GDM1 (cell line): Measurements from ENCODE around the gene ALPP.
"Not testable (repeated sequence)": the region's sequence is repeated elsewhere in the genome, so short reads cannot be mapped to it uniquely, and the experiment has no call there.

Experiments
- DNase-seq: peaks from one replicate; lab custom pipeline; 2025; lab: John Stamatoyannopoulos, UW

ALPP gene

DNA sequence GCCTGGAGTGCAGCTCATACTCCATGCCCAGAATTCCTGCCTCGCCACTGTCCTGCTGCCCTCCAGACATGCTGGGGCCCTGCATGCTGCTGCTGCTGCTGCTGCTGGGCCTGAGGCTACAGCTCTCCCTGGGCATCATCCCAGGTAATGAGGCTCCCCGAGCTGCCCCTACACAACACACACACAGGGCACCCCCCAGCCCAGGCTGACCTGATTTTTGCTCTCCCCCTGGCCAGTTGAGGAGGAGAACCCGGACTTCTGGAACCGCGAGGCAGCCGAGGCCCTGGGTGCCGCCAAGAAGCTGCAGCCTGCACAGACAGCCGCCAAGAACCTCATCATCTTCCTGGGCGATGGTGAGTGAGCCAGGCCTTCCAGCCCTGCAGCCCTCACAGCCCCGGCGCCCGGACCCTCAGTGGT, at the start of gene ALPP:
Gene ALPP, plus strand, starts transcription at position 17 of the 417 bp plus-strand sequence. Its CDS starts 52 bp downstream, at position 69.
- DNase-seq, result not testable (repeated sequence)

GRCh38 chr2:232329716-232330067, 48.9 kb upstream of the ALPP start:
- no peak for DNase-seq

DNA sequence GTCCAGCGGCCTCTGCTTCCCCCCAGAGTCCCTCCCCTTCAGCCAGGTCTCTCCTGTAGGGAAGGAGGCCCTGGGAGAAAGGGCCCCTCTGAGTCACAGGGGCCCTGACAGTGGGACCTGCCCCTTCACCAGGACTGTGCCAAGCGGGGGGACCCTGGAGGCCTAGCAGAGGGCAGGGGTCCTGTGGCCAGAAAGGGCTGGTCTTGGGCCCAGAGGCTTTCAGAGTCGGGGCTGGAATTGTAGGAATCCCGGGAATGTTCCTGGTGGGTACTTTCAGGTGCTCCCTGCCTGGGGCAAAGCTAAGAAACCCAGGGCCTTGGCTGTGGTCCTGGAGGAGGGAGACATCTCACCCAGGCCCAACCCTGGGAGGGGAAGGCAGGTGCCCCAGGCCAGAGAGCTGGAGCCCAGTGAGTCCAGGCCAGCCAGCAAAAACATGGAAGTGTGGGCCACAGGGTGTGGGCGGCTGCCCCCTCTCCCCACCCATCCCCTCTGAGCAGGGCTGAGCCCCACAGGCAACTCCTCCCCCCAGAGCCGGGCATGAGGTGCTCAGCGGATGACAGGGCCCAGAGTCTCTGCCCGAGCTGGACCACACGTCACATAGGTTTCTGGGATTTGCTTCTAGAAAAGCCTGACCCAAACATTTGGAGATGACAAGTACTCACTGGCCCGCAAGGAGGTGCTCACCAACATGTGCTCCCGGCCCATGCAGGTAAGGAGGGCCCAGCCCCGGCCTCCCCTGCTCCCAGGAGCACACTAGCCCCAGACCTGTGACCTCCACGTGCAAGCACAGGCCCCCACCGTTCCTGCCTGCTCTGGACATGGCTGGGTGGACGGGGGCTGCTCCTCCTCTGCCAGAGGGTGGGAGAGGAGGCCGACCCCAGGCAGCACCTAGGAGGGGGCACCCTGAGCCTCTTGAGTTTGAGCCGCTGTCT, 48.2 kb upstream of the ALPP start:
- no peak for DNase-seq

GRCh38 chr2:232331061-232331460, 47.5 kb upstream of the ALPP start:
- not testable (repeated sequence) for DNase-seq

GRCh38 chr2:232331641-232332040, 46.9 kb upstream of the ALPP start:
- DNase-seq, result not testable (repeated sequence)

- DNase-seq, result not testable (repeated sequence)
Observed at GRCh38 chr2:232332244-232332939, 46.2 kb upstream of the ALPP start.

DNA sequence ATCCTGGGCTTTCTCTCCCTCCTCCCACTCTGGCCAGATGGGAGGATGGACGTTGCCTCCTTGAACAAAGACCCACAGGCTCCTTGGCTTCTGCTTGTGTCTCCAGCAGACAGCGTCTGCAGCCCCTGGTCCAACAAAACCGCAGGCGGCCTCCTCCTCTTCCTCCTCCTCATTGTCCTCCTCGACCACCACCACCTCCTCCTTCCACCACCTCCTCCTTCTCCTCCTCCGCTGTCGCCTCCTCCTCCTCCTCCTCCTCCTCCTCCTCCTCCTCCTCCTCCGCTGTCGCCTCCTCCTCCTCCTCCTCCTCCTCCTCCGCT, 45.7 kb upstream of the ALPP start:
- no peak for DNase-seq

DNA sequence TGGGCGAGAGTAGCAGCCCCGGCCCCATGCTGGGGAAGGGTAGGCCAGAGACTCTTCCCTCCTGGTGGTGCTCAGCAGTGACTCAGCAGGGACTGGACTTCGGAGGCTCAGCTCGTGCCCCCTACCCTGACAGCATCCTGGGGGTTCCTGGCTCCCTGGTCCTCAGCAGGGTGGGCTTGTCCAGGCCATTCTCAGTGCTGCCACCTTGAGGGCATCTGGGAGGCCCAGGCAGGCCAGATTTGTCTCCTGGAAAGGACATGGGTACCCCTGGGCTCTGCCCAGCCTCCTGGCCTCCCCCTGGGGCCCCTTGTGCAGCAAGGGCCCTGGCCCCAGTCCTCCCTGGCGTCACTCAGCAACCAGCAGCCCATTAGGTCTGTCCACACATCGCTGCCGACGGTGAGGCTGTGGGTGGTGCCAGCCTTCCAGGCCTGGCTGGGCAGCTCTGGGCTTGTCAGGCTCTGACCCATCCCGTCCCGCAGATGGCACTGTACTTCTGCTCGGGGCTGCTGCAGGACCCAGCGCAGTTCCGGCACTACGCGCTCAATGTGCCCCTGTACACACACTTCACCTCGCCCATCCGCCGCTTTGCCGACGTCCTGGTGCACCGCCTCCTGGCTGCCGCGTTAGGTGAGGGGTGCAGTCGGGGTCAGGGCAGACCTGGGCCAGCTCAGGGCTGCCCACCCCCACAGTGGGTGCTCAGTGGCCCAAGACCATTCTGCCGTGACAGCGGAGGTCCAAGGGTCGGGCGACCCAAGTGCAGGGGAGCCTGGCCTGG, 45.0 kb upstream of the ALPP start:
- DNase-seq, result no peak

GRCh38 chr2:232334136-232334884, 44.2 kb upstream of the ALPP start:
- not testable (repeated sequence) for DNase-seq

- not testable (repeated sequence) for DNase-seq
Observed at GRCh38 chr2:232334885-232335205, 43.7 kb upstream of the ALPP start.

DNA sequence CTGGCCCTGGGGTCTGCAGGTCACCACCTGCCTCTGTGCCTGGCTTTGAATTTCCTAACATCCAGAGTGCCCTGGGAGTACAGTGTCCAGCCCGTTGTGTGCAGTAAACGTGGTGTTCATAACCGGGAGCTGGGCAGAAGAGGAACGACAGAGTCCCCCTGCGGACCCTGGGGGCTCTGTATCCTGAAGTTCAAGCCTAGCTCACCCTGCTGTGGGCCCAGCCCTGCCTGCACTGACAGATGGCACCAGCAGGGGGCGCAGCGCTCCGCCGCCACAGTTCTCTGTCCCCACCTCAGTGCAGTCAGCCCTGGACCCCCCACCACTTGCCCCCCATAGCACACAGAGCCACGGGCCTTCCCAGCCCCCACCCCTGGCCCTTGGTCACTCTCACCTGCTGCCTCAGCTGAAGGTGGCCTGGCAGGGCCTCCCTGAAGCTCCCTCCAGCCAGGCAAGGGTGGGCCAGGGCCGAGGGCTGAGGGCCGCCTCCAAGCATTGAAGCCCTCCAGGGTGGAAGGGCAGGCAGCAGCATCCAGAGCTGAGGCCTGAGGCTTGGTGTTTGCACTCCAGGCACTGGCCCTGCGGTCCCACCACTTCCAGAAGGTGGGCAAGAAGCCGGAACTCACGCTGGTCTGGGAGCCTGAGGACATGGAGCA, 43.2 kb upstream of the ALPP start:
- not testable (repeated sequence) for DNase-seq

GRCh38 chr2:232335859-232336215, 42.7 kb upstream of the ALPP start:
- no peak for DNase-seq

DNA sequence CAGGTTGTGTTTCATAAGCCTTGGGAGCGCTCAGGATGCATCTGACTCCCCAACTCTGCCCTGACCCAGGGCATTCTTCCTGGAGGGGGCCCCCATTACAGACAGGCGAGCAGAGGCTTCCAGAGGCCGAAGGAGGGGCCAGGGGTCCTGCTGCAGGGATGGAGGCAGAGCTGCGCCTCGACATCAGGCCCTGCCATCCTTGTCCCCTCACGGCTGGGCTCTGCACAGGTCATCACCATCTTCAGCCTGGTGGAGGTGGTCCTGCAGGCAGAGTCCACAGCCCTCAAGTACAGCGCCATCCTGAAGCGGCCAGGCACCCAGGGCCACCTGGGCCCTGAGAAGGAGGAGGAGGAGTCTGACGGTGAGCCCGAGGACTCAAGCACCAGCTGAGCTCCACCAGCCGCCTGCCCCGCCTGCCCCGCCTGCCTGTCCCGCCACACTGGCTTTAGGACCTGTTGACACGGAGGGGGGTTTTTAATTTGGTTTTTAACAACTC, 42.3 kb upstream of the ALPP start:
- no peak for DNase-seq

DNA sequence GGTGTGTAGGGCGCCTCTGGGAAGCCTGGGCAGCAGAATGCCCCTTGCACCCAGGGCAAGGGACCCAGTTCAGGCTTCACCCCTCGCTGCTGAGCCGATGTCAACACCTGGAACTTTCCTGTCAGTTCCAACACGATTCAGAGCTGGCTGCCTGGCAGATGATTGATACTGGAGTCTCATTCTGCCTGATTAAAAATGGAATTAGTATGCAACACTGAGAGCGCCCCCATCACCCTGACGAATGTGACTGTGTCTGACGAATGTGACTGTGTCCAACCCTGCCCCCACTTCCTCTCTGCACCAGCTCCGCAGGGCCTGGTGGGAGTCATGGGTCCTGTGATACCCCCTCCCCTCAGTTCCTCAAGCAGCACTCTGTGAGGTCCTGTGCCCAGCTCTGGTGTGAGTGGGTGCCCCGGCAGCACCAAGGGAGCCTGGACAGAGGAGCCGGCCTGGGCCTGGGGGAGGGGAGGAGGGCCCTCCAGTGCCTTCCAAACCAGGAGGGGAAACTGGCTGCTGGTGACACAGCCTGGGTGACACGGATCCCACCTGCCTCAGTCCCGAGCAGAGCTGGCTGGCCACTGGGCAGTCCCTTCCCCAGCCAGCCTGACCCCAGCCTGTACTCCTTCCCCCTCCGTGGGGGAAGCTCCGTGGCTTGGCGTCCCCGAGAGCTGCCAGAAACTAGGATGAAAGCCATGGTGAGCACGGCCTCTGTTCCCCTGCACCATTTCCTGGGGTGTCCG, 41.4 kb upstream of the ALPP start:
- DNase-seq, result no peak

DNA sequence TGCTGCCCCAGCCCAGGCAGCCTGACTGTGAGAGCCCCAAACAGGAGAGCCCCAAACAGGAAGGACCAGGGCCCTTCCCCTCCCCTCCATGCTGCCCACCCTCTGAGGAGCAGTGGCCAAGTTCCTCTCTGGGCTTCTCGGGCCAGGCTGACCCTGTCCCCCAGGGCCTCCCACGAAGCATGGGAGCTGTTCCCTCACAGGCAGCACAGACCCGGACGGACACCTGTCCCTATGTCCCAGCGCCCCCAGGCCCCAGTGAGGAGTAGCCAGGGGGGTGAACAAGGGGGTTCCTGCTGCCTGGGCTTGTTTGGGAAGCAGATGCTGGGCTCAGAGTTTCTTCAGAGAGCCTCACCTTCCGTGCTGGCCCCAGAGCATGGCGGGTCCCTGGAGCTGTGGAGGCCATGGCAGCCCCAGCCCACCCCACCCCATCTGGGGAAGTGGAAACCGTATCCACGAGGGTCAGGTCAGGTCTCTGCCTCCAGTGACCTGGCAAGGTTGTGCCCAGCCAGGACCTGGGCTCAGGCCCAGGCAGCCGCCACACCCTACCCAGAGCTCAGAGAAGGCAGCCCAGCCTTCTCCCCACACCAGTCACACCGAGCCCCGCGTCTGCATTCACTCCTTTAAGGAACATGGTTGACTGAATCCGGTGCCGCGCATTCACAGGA, 40.3 kb upstream of the ALPP start:
- not testable (repeated sequence) for DNase-seq

- no peak for DNase-seq
Observed at GRCh38 chr2:232338759-232339106, 39.8 kb upstream of the ALPP start.

- no peak for DNase-seq
Observed at GRCh38 chr2:232339121-232340081, 39.1 kb upstream of the ALPP start.

GRCh38 chr2:232340171-232340935, 38.2 kb upstream of the ALPP start:
- DNase-seq, result no peak
